DND-41 (cell line): Measurements from ENCODE around the gene KRTAP12-2.

Source experiments
- ATAC-seq: fragments of 200-7000 bp; cut with Tn5 transposase; 3 replicates; pipeline ENCODE4 v1.9.1; 2021; ENCODE audit warnings: low read depth; ENCODE audit not compliant: insufficient read depth
- DNase-seq: peaks from one replicate; pipeline ENCODE4 v3.0.0-alpha.2; 2020
- H2AFZ ChIP-seq: 2 replicates; pipeline ENCODE4 v1.6.0; 2012; ENCODE audit warnings: low read depth, low read length
- H3K27ac ChIP-seq: 2 replicates; pipeline ENCODE4 v1.5.1; 2012; ENCODE audit warnings: low read length, inconsistent platforms
- H3K27me3 ChIP-seq: fragments of 200-600 bp; sonication (generic); 2 replicates; pipeline ENCODE4 v1.6.0; 2012; ENCODE audit warnings: low read length, mild to moderate bottlenecking, inconsistent platforms; ENCODE audit not compliant: insufficient read depth, poor library complexity
- H3K36me3 ChIP-seq: 2 replicates; pipeline ENCODE4 v1.5.1; 2012; ENCODE audit warnings: low read length, inconsistent platforms; ENCODE audit not compliant: insufficient read depth
- H3K4me1 ChIP-seq: 2 replicates; pipeline ENCODE4 v1.5.1; 2012; ENCODE audit warnings: mild to moderate bottlenecking, low read length; ENCODE audit not compliant: insufficient read depth
- H3K4me2 ChIP-seq: 2 replicates; pipeline ENCODE4 v1.6.0; 2012; ENCODE audit warnings: mild to moderate bottlenecking, moderate library complexity, low read length, inconsistent platforms; ENCODE audit not compliant: insufficient read depth
- H3K4me3 ChIP-seq, 2 experiments: fragments of 200-600 bp in 1 of 2; shearing (Covaris generic) in 1 of 2; 2 replicates each; pipeline ENCODE4 v1.5.1; 2012 to 2016; ENCODE audit warnings: inconsistent platforms in 2 of 2, low read length in 2 of 2, mild to moderate bottlenecking in 2 of 2, low read depth in 1 of 2, moderate library complexity in 1 of 2
- H3K79me2 ChIP-seq: 2 replicates; pipeline ENCODE4 v1.6.0; 2012; ENCODE audit warnings: low read length, inconsistent platforms; ENCODE audit not compliant: insufficient read depth
- H3K9ac ChIP-seq: 2 replicates; pipeline ENCODE4 v1.6.0; 2012; ENCODE audit warnings: low read depth, mild to moderate bottlenecking, inconsistent platforms, low read length, moderate library complexity
- H3K9me3 ChIP-seq: 2 replicates; pipeline ENCODE4 v1.5.1; 2012; ENCODE audit warnings: low read length, moderate library complexity, mild to moderate bottlenecking, inconsistent platforms; ENCODE audit not compliant: insufficient read depth, severe bottlenecking
- H4K20me1 ChIP-seq: 2 replicates; pipeline ENCODE4 v1.6.0; 2012; ENCODE audit warnings: low read length; ENCODE audit not compliant: insufficient read depth
- CTCF ChIP-seq: IDR thresholded peaks from 2 replicates; pipeline ENCODE4 v1.5.1; 2012; ENCODE audit warnings: borderline replicate concordance, low read length, moderate library complexity, mild to moderate bottlenecking; ENCODE audit not compliant: poor library complexity, severe bottlenecking; ENCODE audit errors: extremely low read depth
- EZH2 ChIP-seq: IDR thresholded peaks from 3 replicates; pipeline ENCODE4 v1.6.1; 2012; ENCODE audit warnings: borderline replicate concordance, low read depth, mild to moderate bottlenecking, moderate library complexity, low read length, inconsistent platforms; ENCODE audit not compliant: severe bottlenecking

The KRTAP12-2 gene

GRCh38 chr21:44626673-44627143 is 40.0 kb downstream of the KRTAP12-2 start, which contains the start of gene KRTAP10-9:
Gene KRTAP10-9, plus strand, starts transcription at chr21:44627093. Its CDS starts 79 bp downstream, at chr21:44627172.
- Histone ChIP-seq H4K20me1 (no peaks in the 10 kb centered on the region), H3K36me3 (no peaks in the 10 kb centered on the region), H3K9ac (no peak within 1 kb of the TSS), H3K4me3 (no peak within 1 kb of the TSS), H3K9me3 (peaks cover 15% of the 10 kb centered on the region), H3K79me2 (no peaks in the 10 kb centered on the region), H3K27me3 (no peaks in the 10 kb centered on the region), H2AFZ (no peak within 1 kb of the TSS), H3K4me1 (no peaks in the 10 kb centered on the region), H3K4me2 (no peak within 1 kb of the TSS), H3K27ac (no peak within 1 kb of the TSS)
- ATAC-seq, result no peak
- no peak for TF ChIP-seq EZH2
- no peak for TF ChIP-seq CTCF
- DNase-seq, result no peak

DNA sequence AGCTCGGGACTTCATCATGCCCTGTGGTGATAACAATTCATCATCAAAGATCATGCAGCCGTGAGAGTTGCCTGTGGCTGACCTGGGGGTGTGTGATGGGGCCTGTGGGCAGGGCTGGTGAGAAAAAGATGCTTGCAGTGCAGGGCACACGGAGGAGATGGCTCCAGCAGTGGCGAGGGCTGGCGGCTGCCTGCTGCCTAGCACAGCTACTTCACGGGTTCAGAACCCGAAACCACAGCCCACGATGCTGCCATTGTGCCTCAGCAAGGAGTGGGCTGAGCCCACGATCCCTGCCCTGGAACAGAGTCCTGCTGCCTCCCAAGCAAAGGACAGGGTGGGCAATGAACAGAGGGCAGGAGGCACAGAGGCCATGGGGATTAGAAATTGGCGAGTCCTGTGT is 40.5 kb downstream of the KRTAP12-2 start:
- TF ChIP-seq EZH2 (no peak), CTCF (no peak)
- DNase-seq, result peak; percentile 10
- no peaks in the 10 kb centered on the region for H3K27me3 ChIP-seq

GRCh38 chr21:44625756-44626155 is 41.0 kb downstream of the KRTAP12-2 start:
- H2AFZ ChIP-seq, result no peak overlapping the region
- H3K9me3 ChIP-seq, result peaks cover 10% of the 10 kb centered on the region
- ATAC-seq (no peak), DNase-seq (no peak)
- no peaks in the 10 kb centered on the region for H3K36me3 ChIP-seq
- H3K27ac ChIP-seq, result no peak overlapping the region
- no peaks in the 10 kb centered on the region for H4K20me1 ChIP-seq
- no peaks in the 10 kb centered on the region for H3K79me2 ChIP-seq
- no peaks in the 10 kb centered on the region for H3K4me1 ChIP-seq
- TF ChIP-seq EZH2 (no peak), CTCF (no peak)
- no peak overlapping the region for H3K4me2 ChIP-seq
- H3K27me3 ChIP-seq, result no peaks in the 10 kb centered on the region
- H3K4me3 ChIP-seq, result no peak overlapping the region
- H3K9ac ChIP-seq, result no peak overlapping the region

More for the DNA sequence above, 40.5 kb downstream of the KRTAP12-2 start:
- Histone ChIP-seq H3K9me3 (peaks cover 15% of the 10 kb centered on the region), H3K4me2 (no peak overlapping the region), H4K20me1 (no peaks in the 10 kb centered on the region), H3K27ac (no peak overlapping the region), H2AFZ (no peak overlapping the region), H3K36me3 (no peaks in the 10 kb centered on the region), H3K9ac (no peak overlapping the region), H3K79me2 (no peaks in the 10 kb centered on the region), H3K4me1 (no peaks in the 10 kb centered on the region), H3K4me3 (no peak overlapping the region)
- peak; percentile 39; the same call in 1 of the 3 replicates for ATAC-seq
